ENCODE measurements around the gene KRT86. TPM values are rescaled to one million over a fixed set of nuclear protein-coding genes. Genes with fewer than 3 reads are reported as not detected.

KRT86 gene
- total and polyA plus RNA-seq, 2 donors (not counting 1 experiment from before 2014, with no cell fraction given), result not detected

DNA sequence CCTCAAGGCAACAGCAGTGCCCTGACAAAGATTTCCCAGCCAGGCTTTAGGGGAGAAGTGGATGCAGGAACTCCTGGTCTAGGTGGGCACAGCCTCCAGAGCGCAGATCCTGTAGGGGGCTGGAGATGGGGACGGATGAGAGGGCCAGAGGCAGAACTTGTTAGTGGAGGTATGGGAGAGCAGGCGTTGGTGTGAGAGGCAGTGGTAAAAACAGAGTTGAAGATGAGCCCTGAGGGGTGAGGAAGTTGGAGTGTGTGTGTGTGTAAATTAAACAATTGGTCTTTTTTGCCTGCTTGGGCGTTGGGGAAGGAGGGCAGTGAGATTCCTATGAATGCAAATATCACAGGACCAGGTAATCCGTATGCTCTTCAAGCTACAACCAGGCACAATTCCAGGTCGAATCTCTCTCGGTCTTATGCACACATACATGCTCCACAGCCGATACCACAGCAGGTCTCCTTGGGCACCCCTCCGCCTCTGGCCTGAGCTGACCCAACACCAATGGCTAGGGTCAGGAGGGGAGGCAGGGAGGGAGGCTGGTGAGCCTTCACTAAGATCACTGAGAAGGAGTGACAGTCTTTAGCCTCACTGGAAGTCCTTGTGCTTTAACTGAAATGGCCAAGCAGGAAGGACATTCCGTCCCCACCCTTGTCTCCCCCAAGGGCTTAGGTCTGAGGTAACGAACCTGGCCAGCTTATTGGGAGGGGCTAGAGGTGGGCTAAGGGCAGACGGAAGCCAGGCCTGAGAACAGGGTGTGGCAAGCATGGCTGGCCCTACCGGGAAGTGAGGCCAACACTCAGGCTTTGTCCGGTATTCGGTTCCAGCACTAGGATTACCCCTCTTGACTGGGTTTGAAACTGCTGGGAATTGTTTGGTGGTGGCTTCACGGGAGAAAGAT is 42.9 kb upstream of the KRT86 start:
- no peaks in the 10 kb centered on the region for H3K4me1 ChIP-seq (ENCODE audit: control insufficient read depth in 2 of 2, insufficient read depth in 2 of 2, low read length in 2 of 2)
- no peaks in the 10 kb centered on the region for H3K79me2 ChIP-seq (ENCODE audit: control insufficient read depth, insufficient read depth, low read length)
- no peak overlapping the region for H3K4me2 ChIP-seq (replicated peaks; ENCODE audit: low read depth, low read length, poor library complexity, severe bottlenecking)
- peaks cover 0 to 3% (median 0%) of the 10 kb centered on the region in 3 donors for H3K9me3 ChIP-seq (ENCODE audit: control extremely low read depth in 1 of 3, control insufficient read depth in 2 of 3, insufficient read depth in 1 of 3, low read length in 2 of 3)
- Mint-ChIP-seq H3K9me3 (ENCODE audit: insufficient read depth) (no peaks in the 10 kb centered on the region), H3K4me1 (no peaks in the 10 kb centered on the region), H3K27me3 (peaks cover 46% of the 10 kb centered on the region), H3K4me3 (no peak overlapping the region), H3K27ac (no peak overlapping the region)
- intact Hi-C loops (cut with micrococcal nuclease), result no loop called here
- H3K4me3 ChIP-seq (ENCODE audit: control extremely low read depth in 1 of 5, extremely low read depth in 1 of 5, insufficient read depth in 1 of 5, low read depth in 2 of 5, low read length in 4 of 5), result no peak overlapping the region
- peaks cover 0 to 32% (median 3%) of the 10 kb centered on the region in 4 experiments for H3K27me3 ChIP-seq (replicated peaks in 1 of 4; ENCODE audit: control extremely low read depth in 1 of 4, control insufficient read depth in 3 of 4, insufficient read depth in 4 of 4, low read length in 3 of 4)
- ATAC-seq (ENCODE audit: low read depth), result no peak
- H3K27ac ChIP-seq (ENCODE audit: low read length in 2 of 2), result no peak overlapping the region
- DNase-seq, result no peak
- H3K36me3 ChIP-seq (replicated peaks in 1 of 2; ENCODE audit: control extremely low read depth in 1 of 2, control insufficient read depth in 1 of 2, extremely low read depth in 1 of 2, insufficient read depth in 2 of 2, low read length in 1 of 2), result no peaks in the 10 kb centered on the region
- no peak overlapping the region for H3K9ac ChIP-seq (ENCODE audit: low read length)
- no peaks in the 10 kb centered on the region for H4K20me1 ChIP-seq (ENCODE audit: control insufficient read depth, insufficient read depth, low read length, poor library complexity, severe bottlenecking)
- WGBS (ENCODE audit: insufficient coverage), result 79% methylated on average over 14 of the region's 16 CpGs
- TF ChIP-seq, protein P1, sequence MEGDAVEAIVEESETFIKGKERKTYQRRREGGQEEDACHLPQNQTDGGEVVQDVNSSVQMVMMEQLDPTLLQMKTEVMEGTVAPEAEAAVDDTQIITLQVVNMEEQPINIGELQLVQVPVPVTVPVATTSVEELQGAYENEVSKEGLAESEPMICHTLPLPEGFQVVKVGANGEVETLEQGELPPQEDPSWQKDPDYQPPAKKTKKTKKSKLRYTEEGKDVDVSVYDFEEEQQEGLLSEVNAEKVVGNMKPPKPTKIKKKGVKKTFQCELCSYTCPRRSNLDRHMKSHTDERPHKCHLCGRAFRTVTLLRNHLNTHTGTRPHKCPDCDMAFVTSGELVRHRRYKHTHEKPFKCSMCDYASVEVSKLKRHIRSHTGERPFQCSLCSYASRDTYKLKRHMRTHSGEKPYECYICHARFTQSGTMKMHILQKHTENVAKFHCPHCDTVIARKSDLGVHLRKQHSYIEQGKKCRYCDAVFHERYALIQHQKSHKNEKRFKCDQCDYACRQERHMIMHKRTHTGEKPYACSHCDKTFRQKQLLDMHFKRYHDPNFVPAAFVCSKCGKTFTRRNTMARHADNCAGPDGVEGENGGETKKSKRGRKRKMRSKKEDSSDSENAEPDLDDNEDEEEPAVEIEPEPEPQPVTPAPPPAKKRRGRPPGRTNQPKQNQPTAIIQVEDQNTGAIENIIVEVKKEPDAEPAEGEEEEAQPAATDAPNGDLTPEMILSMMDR (IDR thresholded peaks at IDR 0.05), result no peak
- no peak for TF ChIP-seq EZH2 (IDR thresholded peaks at IDR 0.05; ENCODE audit: borderline replicate concordance, insufficient read depth, low read depth, low read length, poor library complexity, severe bottlenecking)
- CTCF ChIA-PET, result no interaction called here
- H2AFZ ChIP-seq (ENCODE audit: insufficient read depth, low read depth, low read length, poor library complexity, severe bottlenecking), result no peak overlapping the region
- POLR2A ChIA-PET, result no interaction called here

DNA sequence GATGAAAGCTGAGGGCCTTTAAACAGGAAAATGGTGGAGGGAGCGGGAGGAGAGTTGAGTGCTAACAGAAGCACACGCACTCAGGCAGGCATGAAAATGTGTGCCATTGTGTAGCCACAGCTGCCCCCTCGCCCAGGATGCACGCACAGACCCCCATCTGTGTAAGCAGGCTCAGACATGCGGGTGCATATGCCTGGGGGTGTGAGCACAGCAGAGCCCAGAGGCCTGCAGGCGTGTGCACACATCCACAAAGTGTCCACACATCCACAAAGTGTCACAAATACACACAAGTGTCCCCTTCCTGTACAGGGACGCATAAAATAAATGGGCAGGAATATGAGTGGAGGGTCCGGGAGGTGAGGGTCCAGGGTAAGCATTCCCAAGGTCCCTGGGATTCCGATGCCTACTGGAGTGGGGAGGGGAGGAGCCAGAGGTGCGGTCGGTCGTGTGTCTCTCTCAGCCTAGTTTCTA is 42.2 kb upstream of the KRT86 start:
- Histone ChIP-seq H3K9ac (ENCODE audit: low read length) (no peak overlapping the region), H3K27me3 (replicated peaks in 1 of 4; ENCODE audit: control extremely low read depth in 1 of 4, control insufficient read depth in 3 of 4, insufficient read depth in 4 of 4, low read length in 3 of 4) (peaks cover 0 to 32% (median 3%) of the 10 kb centered on the region in 4 experiments), H3K4me2 (replicated peaks; ENCODE audit: low read depth, low read length, poor library complexity, severe bottlenecking) (no peak overlapping the region), H3K79me2 (ENCODE audit: control insufficient read depth, insufficient read depth, low read length) (no peaks in the 10 kb centered on the region), H3K4me1 (ENCODE audit: control insufficient read depth in 2 of 2, insufficient read depth in 2 of 2, low read length in 2 of 2) (no peaks in the 10 kb centered on the region), H4K20me1 (ENCODE audit: control insufficient read depth, insufficient read depth, low read length, poor library complexity, severe bottlenecking) (no peaks in the 10 kb centered on the region), H3K9me3 (ENCODE audit: control extremely low read depth in 1 of 3, control insufficient read depth in 2 of 3, insufficient read depth in 1 of 3, low read length in 2 of 3) (peaks cover 0 to 3% (median 0%) of the 10 kb centered on the region in 3 donors), H3K27ac (ENCODE audit: low read length in 2 of 2) (no peak overlapping the region), H3K4me3 (ENCODE audit: control extremely low read depth in 1 of 5, extremely low read depth in 1 of 5, insufficient read depth in 1 of 5, low read depth in 2 of 5, low read length in 4 of 5) (no peak overlapping the region), H2AFZ (ENCODE audit: insufficient read depth, low read depth, low read length, poor library complexity, severe bottlenecking) (no peak overlapping the region), H3K36me3 (replicated peaks in 1 of 2; ENCODE audit: control extremely low read depth in 1 of 2, control insufficient read depth in 1 of 2, extremely low read depth in 1 of 2, insufficient read depth in 2 of 2, low read length in 1 of 2) (no peaks in the 10 kb centered on the region)
- Mint-ChIP-seq H3K27me3 (peaks cover 46% of the 10 kb centered on the region), H3K4me3 (no peak overlapping the region), H3K9me3 (ENCODE audit: insufficient read depth) (no peaks in the 10 kb centered on the region), H3K4me1 (no peaks in the 10 kb centered on the region), H3K27ac (no peak overlapping the region)
- DNase-seq, result no peak
- ChIA-PET POLR2A (no interaction called here), CTCF (no interaction called here)
- no peak for TF ChIP-seq EZH2 (IDR thresholded peaks at IDR 0.05; ENCODE audit: borderline replicate concordance, insufficient read depth, low read depth, low read length, poor library complexity, severe bottlenecking)
- TF ChIP-seq, protein P1 (IDR thresholded peaks at IDR 0.05), result no peak
- no peak for ATAC-seq (ENCODE audit: low read depth)
- WGBS (ENCODE audit: insufficient coverage), result 65% methylated on average over 11 of the region's 12 CpGs
- intact Hi-C loops (cut with micrococcal nuclease), result no loop called here
